Neural progenitor cell (in vitro differentiated cells): ENCODE data around the gene OR2T1.
"Not testable (repeated sequence)": the region's sequence is repeated elsewhere in the genome, so short reads cannot be mapped to it uniquely, and the experiment has no call there.

Source experiments
- EZH2 ChIP-seq: fragments of 200-600 bp; sonication (generic); IDR thresholded peaks from 2 replicates; pipeline ENCODE4 v1.6.1; 2017; ENCODE audit warnings: antibody characterized with exemption, mild to moderate bottlenecking, moderate library complexity
- EZH2phosphoT487 ChIP-seq: fragments of 200-600 bp; sonication (generic); IDR thresholded peaks from 2 replicates; pipeline ENCODE4 v1.6.1; 2017; ENCODE audit warnings: antibody characterized with exemption
- TF ChIP-seq, protein P1 (sequence below): fragments of 200-600 bp; sonication (generic); IDR thresholded peaks from 2 replicates; pipeline ENCODE4 v1.5.1; 2017; ENCODE audit warnings: antibody characterized with exemption, mild to moderate bottlenecking

DNA sequence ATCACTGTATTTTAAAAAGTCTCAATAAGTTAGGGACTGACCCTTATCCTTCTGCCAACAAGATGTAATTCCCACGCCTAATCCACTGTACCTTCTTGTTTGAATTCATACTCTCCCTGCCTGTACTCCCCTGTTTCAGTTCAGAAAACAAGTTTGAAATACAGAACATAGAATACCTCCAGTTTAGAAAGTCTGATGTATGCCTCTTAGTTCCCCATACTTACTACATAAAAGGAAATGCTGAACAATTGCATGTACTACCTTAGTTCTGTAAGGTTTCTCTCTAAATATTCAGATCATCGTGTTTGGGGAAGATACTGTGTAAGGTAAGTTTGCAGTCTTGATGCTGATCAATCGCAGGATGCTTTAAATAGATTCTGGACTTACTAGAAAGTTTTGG lies 33.5 kb downstream of the OR2T1 start:
- TF ChIP-seq, protein P1, sequence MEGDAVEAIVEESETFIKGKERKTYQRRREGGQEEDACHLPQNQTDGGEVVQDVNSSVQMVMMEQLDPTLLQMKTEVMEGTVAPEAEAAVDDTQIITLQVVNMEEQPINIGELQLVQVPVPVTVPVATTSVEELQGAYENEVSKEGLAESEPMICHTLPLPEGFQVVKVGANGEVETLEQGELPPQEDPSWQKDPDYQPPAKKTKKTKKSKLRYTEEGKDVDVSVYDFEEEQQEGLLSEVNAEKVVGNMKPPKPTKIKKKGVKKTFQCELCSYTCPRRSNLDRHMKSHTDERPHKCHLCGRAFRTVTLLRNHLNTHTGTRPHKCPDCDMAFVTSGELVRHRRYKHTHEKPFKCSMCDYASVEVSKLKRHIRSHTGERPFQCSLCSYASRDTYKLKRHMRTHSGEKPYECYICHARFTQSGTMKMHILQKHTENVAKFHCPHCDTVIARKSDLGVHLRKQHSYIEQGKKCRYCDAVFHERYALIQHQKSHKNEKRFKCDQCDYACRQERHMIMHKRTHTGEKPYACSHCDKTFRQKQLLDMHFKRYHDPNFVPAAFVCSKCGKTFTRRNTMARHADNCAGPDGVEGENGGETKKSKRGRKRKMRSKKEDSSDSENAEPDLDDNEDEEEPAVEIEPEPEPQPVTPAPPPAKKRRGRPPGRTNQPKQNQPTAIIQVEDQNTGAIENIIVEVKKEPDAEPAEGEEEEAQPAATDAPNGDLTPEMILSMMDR, result not testable (repeated sequence)
- not testable (repeated sequence) for TF ChIP-seq EZH2phosphoT487, EZH2
